Transverse colon (tissue), 4 donors: Measurements from ENCODE around the gene NTRK2. TPM values are rescaled to one million over a fixed set of nuclear protein-coding genes. Genes with fewer than 3 reads are reported as not detected.

Source experiments
- DNase-seq: peaks from one replicate; pipeline ENCODE4 v3.0.0-alpha.2; 2019
- H3K27ac ChIP-seq, 4 donors: fragments of 200-600 bp; sonication (generic); 2 replicates each; pipeline ENCODE4 v1.5.1; 2016 to 2018; ENCODE audit warnings: inconsistent platforms in 4 of 4
- H3K27me3 ChIP-seq: fragments of 200-600 bp; sonication (generic); 2 replicates; pipeline ENCODE4 v1.5.1; 2017; ENCODE audit warnings: inconsistent platforms
- H3K36me3 ChIP-seq, 4 donors: fragments of 200-600 bp; sonication (generic); 2 replicates each; pipeline ENCODE4 v1.5.1; 2017 to 2019; ENCODE audit warnings: inconsistent platforms in 4 of 4
- H3K4me1 ChIP-seq, 4 donors: fragments of 200-600 bp; sonication (generic); 2 replicates each; pipeline ENCODE4 v1.5.1; 2017 to 2020; ENCODE audit warnings: inconsistent platforms in 4 of 4
- H3K4me3 ChIP-seq, 4 donors: fragments of 200-600 bp; sonication (generic); 1 replicate in 1 of 4; 2 replicates in 3 of 4; pipeline versions ENCODE4 v1.5.1 to v1.6.1; 2017 to 2019; ENCODE audit warnings: inconsistent platforms in 4 of 4
- H3K9me3 ChIP-seq, 2 donors: fragments of 200-600 bp; sonication (generic); 2 replicates each; pipeline ENCODE4 v1.5.1; 2017 to 2019; ENCODE audit warnings: inconsistent platforms in 2 of 2
- CTCF ChIP-seq, 5 experiments: fragments of 200-600 bp in 3 of 5; fragments of 450-650 bp in 2 of 5; sonication (generic) in 3 of 5; IDR thresholded peaks; 1 replicate in 2 of 5; 2 replicates in 3 of 5; pipeline ENCODE4 v1.5.1; 2016 to 2017; ENCODE audit warnings: antibody characterized with exemption in 5 of 5, inconsistent platforms in 3 of 5, mild to moderate bottlenecking in 2 of 5, moderate library complexity in 1 of 5
- EP300 ChIP-seq: sonication (generic); formaldehyde crosslinking; IDR thresholded peaks from one replicate; pipeline ENCODE4 v1.6.1; 2017; ENCODE audit warnings: antibody characterized with exemption, low read depth
- POLR2A ChIP-seq: fragments of 450-650 bp; IDR thresholded peaks from one replicate; pipeline ENCODE4 v1.6.1; 2016; ENCODE audit warnings: antibody characterized with exemption, mild to moderate bottlenecking, moderate library complexity
- POLR2AphosphoS5 ChIP-seq, 3 donors: sonication (generic); formaldehyde crosslinking; IDR thresholded peaks; one replicate each; pipeline ENCODE4 v1.6.1; 2016; ENCODE audit warnings: antibody characterized with exemption in 3 of 3
- WGBS, 2 donors: methylation state at CpG; one replicate each; pipeline ENCODE4 v1.1.5; 2018; ENCODE audit warnings: low coverage in 1 of 2; 5-methylcytosine and 5-hydroxymethylcytosine counted together
- in situ Hi-C, 4 donors: fragments of 200-750 bp; cut with MboI; loops; one replicate each; pipeline versions ENCODE4 v1.15.0 to v1.15.1; 2017; ENCODE audit warnings: low sequenced_read_pairs in 3 of 4, low pct_ligation_motif_present in 1 of 4, low pct_unique_long_range_greater_than_20kb in 1 of 4
- intact Hi-C: fragments of 100-400 bp; cut with DNase I; formaldehyde crosslinking; loops from one replicate; pipeline ENCODE4 v1.15.1; 2023; ENCODE audit warnings: low total_unique reads
- total RNA-seq, 4 donors: library from RNA; depleted of rRNA; stranded (reverse); fragments of >200 nt; gene quantifications; one replicate each; pipeline ENCODE4 v1.1.0, GENCODE V29; 2016

NTRK2 gene
- total RNA-seq, 4 donors from 2014 or later = 2.2 to 10.1 (median 6.4) TPM

GRCh38 chr9:85001925-85002324, 332.4 kb downstream of the NTRK2 start:
- intact Hi-C loops = no loop called here
- in situ Hi-C loops = no loop called here
- H3K9me3 ChIP-seq = no peaks in the 10 kb centered on the region
- no peaks in the 10 kb centered on the region for H3K4me1 ChIP-seq
- 95% methylated on average over 1 of the region's 1 CpG; no CpG with 5 or more reads in 1 of the 2 donors for WGBS, 2 donors
- H3K27me3 ChIP-seq = no peaks in the 10 kb centered on the region
- DNase-seq = no peak
- no peak overlapping the region for H3K4me3 ChIP-seq
- H3K27ac ChIP-seq = no peak overlapping the region
- TF ChIP-seq POLR2A = no peak
- no peak for TF ChIP-seq CTCF (IDR thresholded peaks at IDR 0.05)
- no peak for TF ChIP-seq EP300
- TF ChIP-seq POLR2AphosphoS5 (IDR thresholded peaks at IDR 0.05) = no peak
- no peaks in the 10 kb centered on the region for H3K36me3 ChIP-seq

GRCh38 chr9:85004818-85005413, 335.4 kb downstream of the NTRK2 start:
- no peak for TF ChIP-seq POLR2AphosphoS5 (IDR thresholded peaks at IDR 0.05)
- no peak for TF ChIP-seq POLR2A
- TF ChIP-seq CTCF (IDR thresholded peaks at IDR 0.05) = no peak
- no peak for TF ChIP-seq EP300
- no peaks in the 10 kb centered on the region for H3K36me3 ChIP-seq

GRCh38 chr9:85007748-85008147, 338.2 kb downstream of the NTRK2 start:
- DNase-seq = no peak
- in situ Hi-C loops = no loop called here
- Histone ChIP-seq H3K4me3 (no peak overlapping the region), H3K9me3 (no peaks in the 10 kb centered on the region), H3K27me3 (no peaks in the 10 kb centered on the region), H3K27ac (no peak overlapping the region), H3K36me3 (no peaks in the 10 kb centered on the region), H3K4me1 (no peaks in the 10 kb centered on the region)
- intact Hi-C loops = no loop called here
- TF ChIP-seq EP300 (no peak), CTCF (IDR thresholded peaks at IDR 0.05) (no peak), POLR2AphosphoS5 (IDR thresholded peaks at IDR 0.05) (no peak), POLR2A (no peak)
- 100% methylated on average over 1 of the region's 1 CpG for WGBS, 2 donors

More at GRCh38 chr9:85004818-85005413, 335.4 kb downstream of the NTRK2 start:
- no peak for DNase-seq
- in situ Hi-C loops = no loop called here
- Histone ChIP-seq H3K27me3 (no peaks in the 10 kb centered on the region), H3K4me3 (no peak overlapping the region), H3K9me3 (no peaks in the 10 kb centered on the region), H3K27ac (no peak overlapping the region), H3K4me1 (no peaks in the 10 kb centered on the region)
- 51 to 56% methylated on average over 3 of the region's 3 CpGs for WGBS, 2 donors
- intact Hi-C loops = no loop called here

- 87 to 100% methylated on average over 3 of the region's 3 CpGs for WGBS, 2 donors
Observed at GRCh38 chr9:85008215-85008614, 338.7 kb downstream of the NTRK2 start.

GRCh38 chr9:85009251-85009650, 339.7 kb downstream of the NTRK2 start:
- Histone ChIP-seq H3K36me3 (no peaks in the 10 kb centered on the region), H3K9me3 (no peaks in the 10 kb centered on the region), H3K27me3 (no peaks in the 10 kb centered on the region), H3K27ac (no peak overlapping the region), H3K4me1 (no peaks in the 10 kb centered on the region), H3K4me3 (no peak overlapping the region)
- intact Hi-C loops (no loop called here), in situ Hi-C loops (no loop called here)
- no peak for DNase-seq
- TF ChIP-seq EP300 (no peak), POLR2AphosphoS5 (IDR thresholded peaks at IDR 0.05) (no peak), POLR2A (no peak), CTCF (IDR thresholded peaks at IDR 0.05) (no peak)
- WGBS, 2 donors = 50 to 56% methylated on average over 1 of the region's 1 CpG

More at GRCh38 chr9:85008215-85008614, 338.7 kb downstream of the NTRK2 start:
- H3K27ac ChIP-seq = no peak overlapping the region
- no peaks in the 10 kb centered on the region for H3K4me1 ChIP-seq
- DNase-seq = no peak
- no peaks in the 10 kb centered on the region for H3K9me3 ChIP-seq
- TF ChIP-seq EP300 = no peak
- no peak for TF ChIP-seq POLR2AphosphoS5 (IDR thresholded peaks at IDR 0.05)
- no peaks in the 10 kb centered on the region for H3K27me3 ChIP-seq
- intact Hi-C loops = no loop called here
- in situ Hi-C loops = no loop called here
- H3K36me3 ChIP-seq = no peaks in the 10 kb centered on the region
- H3K4me3 ChIP-seq = no peak overlapping the region
